Measurements from ENCODE around the gene INPP5D. TPM values are rescaled to one million over a fixed set of nuclear protein-coding genes. Genes with fewer than 3 reads are reported as not detected.

Gene INPP5D
- total RNA-seq, 1 donor from 2014 or later: 2.2 TPM

GRCh38 chr2:233060980-233061590 lies 943 bp downstream of the INPP5D start:
- H3K4me1 Mint-ChIP-seq (ENCODE audit: low read depth, unreplicated experiment): no peaks in the 10 kb centered on the region
- TF ChIP-seq, protein P1, sequence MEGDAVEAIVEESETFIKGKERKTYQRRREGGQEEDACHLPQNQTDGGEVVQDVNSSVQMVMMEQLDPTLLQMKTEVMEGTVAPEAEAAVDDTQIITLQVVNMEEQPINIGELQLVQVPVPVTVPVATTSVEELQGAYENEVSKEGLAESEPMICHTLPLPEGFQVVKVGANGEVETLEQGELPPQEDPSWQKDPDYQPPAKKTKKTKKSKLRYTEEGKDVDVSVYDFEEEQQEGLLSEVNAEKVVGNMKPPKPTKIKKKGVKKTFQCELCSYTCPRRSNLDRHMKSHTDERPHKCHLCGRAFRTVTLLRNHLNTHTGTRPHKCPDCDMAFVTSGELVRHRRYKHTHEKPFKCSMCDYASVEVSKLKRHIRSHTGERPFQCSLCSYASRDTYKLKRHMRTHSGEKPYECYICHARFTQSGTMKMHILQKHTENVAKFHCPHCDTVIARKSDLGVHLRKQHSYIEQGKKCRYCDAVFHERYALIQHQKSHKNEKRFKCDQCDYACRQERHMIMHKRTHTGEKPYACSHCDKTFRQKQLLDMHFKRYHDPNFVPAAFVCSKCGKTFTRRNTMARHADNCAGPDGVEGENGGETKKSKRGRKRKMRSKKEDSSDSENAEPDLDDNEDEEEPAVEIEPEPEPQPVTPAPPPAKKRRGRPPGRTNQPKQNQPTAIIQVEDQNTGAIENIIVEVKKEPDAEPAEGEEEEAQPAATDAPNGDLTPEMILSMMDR (IDR thresholded peaks at IDR 0.05; ENCODE audit: partially characterized antibody, unreplicated experiment): no peak
- no peak for DNase-seq
- H3K27me3 Mint-ChIP-seq (ENCODE audit: unreplicated experiment): peaks cover 3% of the 10 kb centered on the region
- no peak overlapping the region for H3K4me3 Mint-ChIP-seq (ENCODE audit: unreplicated experiment)
- H3K9me3 Mint-ChIP-seq (ENCODE audit: unreplicated experiment): no peaks in the 10 kb centered on the region
- H3K36me3 Mint-ChIP-seq (ENCODE audit: unreplicated experiment): no peaks in the 10 kb centered on the region
- H3K27ac Mint-ChIP-seq (ENCODE audit: unreplicated experiment): no peak overlapping the region

DNA sequence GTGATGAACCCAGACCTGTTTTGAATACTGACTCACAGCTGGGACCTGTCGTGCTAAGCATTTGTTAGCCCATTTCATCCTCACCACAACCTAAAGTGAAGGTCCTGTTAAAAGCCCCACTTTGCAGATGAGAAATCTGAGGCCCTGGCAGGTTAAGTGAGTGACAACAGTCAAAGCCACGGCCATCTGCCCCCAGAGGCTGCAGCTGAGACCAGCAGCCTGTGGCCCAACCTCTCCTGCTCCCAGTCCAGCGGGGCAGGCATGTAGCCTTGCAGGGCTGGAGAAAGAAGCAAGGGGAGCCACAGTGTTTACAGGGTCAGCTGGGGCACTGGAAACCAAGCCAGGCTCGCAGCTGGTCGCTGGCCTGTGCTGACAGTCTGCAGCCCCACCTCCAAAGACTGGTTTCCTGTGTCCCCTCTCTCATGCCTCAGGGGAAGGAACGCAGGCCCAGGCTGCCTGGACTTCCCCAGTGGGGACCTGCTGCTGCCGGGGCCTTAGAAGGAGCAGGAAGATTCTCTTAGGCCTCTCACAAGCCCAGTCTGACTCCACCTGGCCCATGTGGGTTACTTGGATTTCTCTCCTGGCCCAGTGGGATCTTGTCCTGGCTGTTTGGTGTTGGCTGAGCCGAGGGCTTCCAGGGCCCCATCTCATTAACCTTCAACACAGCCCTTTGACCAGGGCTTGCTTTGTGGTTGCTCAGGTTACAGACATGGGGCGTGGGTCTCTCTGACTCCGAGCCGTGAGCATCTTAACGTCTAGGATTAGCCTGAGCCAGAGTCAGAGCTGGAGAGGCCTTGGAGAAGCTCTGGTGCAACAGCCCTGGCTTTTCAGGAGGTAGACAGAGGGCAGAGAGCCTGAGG lies 1.7 kb downstream of the INPP5D start:
- peaks cover 3% of the 10 kb centered on the region for H3K27me3 Mint-ChIP-seq (ENCODE audit: unreplicated experiment)
- no peak for DNase-seq
- H3K36me3 Mint-ChIP-seq (ENCODE audit: unreplicated experiment): no peaks in the 10 kb centered on the region
- TF ChIP-seq, protein P1 (IDR thresholded peaks at IDR 0.05; ENCODE audit: partially characterized antibody, unreplicated experiment): no peak
- no peak overlapping the region for H3K27ac Mint-ChIP-seq (ENCODE audit: unreplicated experiment)
- H3K4me1 Mint-ChIP-seq (ENCODE audit: low read depth, unreplicated experiment): no peaks in the 10 kb centered on the region
- no peaks in the 10 kb centered on the region for H3K9me3 Mint-ChIP-seq (ENCODE audit: unreplicated experiment)
- H3K4me3 Mint-ChIP-seq (ENCODE audit: unreplicated experiment): no peak overlapping the region

GRCh38 chr2:233062451-233062850 lies 2.3 kb downstream of the INPP5D start:
- Mint-ChIP-seq H3K27ac (ENCODE audit: unreplicated experiment) (no peak overlapping the region), H3K9me3 (ENCODE audit: unreplicated experiment) (no peaks in the 10 kb centered on the region), H3K4me3 (ENCODE audit: unreplicated experiment) (no peak overlapping the region), H3K27me3 (ENCODE audit: unreplicated experiment) (peaks cover 3% of the 10 kb centered on the region), H3K4me1 (ENCODE audit: low read depth, unreplicated experiment) (no peaks in the 10 kb centered on the region), H3K36me3 (ENCODE audit: unreplicated experiment) (no peaks in the 10 kb centered on the region)
- DNase-seq: no peak
- TF ChIP-seq, protein P1 (IDR thresholded peaks at IDR 0.05; ENCODE audit: partially characterized antibody, unreplicated experiment): no peak

- Mint-ChIP-seq H3K27me3 (ENCODE audit: unreplicated experiment) (peaks cover 3% of the 10 kb centered on the region), H3K36me3 (ENCODE audit: unreplicated experiment) (no peaks in the 10 kb centered on the region), H3K4me1 (ENCODE audit: low read depth, unreplicated experiment) (no peaks in the 10 kb centered on the region), H3K4me3 (ENCODE audit: unreplicated experiment) (no peak overlapping the region), H3K9me3 (ENCODE audit: unreplicated experiment) (no peaks in the 10 kb centered on the region), H3K27ac (ENCODE audit: unreplicated experiment) (no peak overlapping the region)
- TF ChIP-seq, protein P1 (IDR thresholded peaks at IDR 0.05; ENCODE audit: partially characterized antibody, unreplicated experiment): no peak
- no peak for DNase-seq
Measured at GRCh38 chr2:233062946-233063268, 2.8 kb downstream of the INPP5D start.
